Measurements from ENCODE around the gene OLA1.

Gene OLA1

GRCh38 chr2:174027956-174028355, 220.4 kb downstream of the OLA1 start:
- no peaks in the 10 kb centered on the region for H3K27me3 ChIP-seq (ENCODE audit: insufficient read depth, poor library complexity, severe bottlenecking)
- peak in 1 of 2 experiments; percentile 45 for DNase-seq (ENCODE audit: low read depth in 1 of 2, low spot score in 1 of 2)
- TF ChIP-seq, protein P1, sequence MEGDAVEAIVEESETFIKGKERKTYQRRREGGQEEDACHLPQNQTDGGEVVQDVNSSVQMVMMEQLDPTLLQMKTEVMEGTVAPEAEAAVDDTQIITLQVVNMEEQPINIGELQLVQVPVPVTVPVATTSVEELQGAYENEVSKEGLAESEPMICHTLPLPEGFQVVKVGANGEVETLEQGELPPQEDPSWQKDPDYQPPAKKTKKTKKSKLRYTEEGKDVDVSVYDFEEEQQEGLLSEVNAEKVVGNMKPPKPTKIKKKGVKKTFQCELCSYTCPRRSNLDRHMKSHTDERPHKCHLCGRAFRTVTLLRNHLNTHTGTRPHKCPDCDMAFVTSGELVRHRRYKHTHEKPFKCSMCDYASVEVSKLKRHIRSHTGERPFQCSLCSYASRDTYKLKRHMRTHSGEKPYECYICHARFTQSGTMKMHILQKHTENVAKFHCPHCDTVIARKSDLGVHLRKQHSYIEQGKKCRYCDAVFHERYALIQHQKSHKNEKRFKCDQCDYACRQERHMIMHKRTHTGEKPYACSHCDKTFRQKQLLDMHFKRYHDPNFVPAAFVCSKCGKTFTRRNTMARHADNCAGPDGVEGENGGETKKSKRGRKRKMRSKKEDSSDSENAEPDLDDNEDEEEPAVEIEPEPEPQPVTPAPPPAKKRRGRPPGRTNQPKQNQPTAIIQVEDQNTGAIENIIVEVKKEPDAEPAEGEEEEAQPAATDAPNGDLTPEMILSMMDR (IDR thresholded peaks at IDR 0.05; ENCODE audit: insufficient read depth, low read length) = no peak
- TF ChIP-seq SPI1 (IDR thresholded peaks at IDR 0.05; ENCODE audit: borderline replicate concordance, low read depth) = no peak
- no peak for TF ChIP-seq POLR2AphosphoS5 (IDR thresholded peaks at IDR 0.05; ENCODE audit: low read depth)
- TF ChIP-seq GABPA (IDR thresholded peaks at IDR 0.05; ENCODE audit: low read depth) = no peak
- TF ChIP-seq, protein P2, sequence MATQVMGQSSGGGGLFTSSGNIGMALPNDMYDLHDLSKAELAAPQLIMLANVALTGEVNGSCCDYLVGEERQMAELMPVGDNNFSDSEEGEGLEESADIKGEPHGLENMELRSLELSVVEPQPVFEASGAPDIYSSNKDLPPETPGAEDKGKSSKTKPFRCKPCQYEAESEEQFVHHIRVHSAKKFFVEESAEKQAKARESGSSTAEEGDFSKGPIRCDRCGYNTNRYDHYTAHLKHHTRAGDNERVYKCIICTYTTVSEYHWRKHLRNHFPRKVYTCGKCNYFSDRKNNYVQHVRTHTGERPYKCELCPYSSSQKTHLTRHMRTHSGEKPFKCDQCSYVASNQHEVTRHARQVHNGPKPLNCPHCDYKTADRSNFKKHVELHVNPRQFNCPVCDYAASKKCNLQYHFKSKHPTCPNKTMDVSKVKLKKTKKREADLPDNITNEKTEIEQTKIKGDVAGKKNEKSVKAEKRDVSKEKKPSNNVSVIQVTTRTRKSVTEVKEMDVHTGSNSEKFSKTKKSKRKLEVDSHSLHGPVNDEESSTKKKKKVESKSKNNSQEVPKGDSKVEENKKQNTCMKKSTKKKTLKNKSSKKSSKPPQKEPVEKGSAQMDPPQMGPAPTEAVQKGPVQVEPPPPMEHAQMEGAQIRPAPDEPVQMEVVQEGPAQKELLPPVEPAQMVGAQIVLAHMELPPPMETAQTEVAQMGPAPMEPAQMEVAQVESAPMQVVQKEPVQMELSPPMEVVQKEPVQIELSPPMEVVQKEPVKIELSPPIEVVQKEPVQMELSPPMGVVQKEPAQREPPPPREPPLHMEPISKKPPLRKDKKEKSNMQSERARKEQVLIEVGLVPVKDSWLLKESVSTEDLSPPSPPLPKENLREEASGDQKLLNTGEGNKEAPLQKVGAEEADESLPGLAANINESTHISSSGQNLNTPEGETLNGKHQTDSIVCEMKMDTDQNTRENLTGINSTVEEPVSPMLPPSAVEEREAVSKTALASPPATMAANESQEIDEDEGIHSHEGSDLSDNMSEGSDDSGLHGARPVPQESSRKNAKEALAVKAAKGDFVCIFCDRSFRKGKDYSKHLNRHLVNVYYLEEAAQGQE (IDR thresholded peaks at IDR 0.05; ENCODE audit: insufficient replicate concordance, low read depth) = no peak
- no peak overlapping the region for H3K4me3 ChIP-seq (replicated peaks; ENCODE audit: insufficient read depth, low read length)
- H3K27ac ChIP-seq (replicated peaks) = no peak overlapping the region

GRCh38 chr2:174026122-174026845, 222.0 kb downstream of the OLA1 start:
- H3K27ac ChIP-seq (replicated peaks) = no peak overlapping the region
- TF ChIP-seq, protein P1 (IDR thresholded peaks at IDR 0.05; ENCODE audit: insufficient read depth, low read length) = no peak
- TF ChIP-seq, protein P2 (IDR thresholded peaks at IDR 0.05; ENCODE audit: insufficient replicate concordance, low read depth) = no peak
- no peak for TF ChIP-seq SPI1 (IDR thresholded peaks at IDR 0.05; ENCODE audit: borderline replicate concordance, low read depth)
- TF ChIP-seq GABPA (IDR thresholded peaks at IDR 0.05; ENCODE audit: low read depth) = no peak
- no peak for TF ChIP-seq POLR2AphosphoS5 (IDR thresholded peaks at IDR 0.05; ENCODE audit: low read depth)
- no peak for DNase-seq (ENCODE audit: low read depth in 1 of 2, low spot score in 1 of 2)
- H3K27me3 ChIP-seq (ENCODE audit: insufficient read depth, poor library complexity, severe bottlenecking) = no peaks in the 10 kb centered on the region
- H3K4me3 ChIP-seq (replicated peaks; ENCODE audit: insufficient read depth, low read length) = no peak overlapping the region

DNA sequence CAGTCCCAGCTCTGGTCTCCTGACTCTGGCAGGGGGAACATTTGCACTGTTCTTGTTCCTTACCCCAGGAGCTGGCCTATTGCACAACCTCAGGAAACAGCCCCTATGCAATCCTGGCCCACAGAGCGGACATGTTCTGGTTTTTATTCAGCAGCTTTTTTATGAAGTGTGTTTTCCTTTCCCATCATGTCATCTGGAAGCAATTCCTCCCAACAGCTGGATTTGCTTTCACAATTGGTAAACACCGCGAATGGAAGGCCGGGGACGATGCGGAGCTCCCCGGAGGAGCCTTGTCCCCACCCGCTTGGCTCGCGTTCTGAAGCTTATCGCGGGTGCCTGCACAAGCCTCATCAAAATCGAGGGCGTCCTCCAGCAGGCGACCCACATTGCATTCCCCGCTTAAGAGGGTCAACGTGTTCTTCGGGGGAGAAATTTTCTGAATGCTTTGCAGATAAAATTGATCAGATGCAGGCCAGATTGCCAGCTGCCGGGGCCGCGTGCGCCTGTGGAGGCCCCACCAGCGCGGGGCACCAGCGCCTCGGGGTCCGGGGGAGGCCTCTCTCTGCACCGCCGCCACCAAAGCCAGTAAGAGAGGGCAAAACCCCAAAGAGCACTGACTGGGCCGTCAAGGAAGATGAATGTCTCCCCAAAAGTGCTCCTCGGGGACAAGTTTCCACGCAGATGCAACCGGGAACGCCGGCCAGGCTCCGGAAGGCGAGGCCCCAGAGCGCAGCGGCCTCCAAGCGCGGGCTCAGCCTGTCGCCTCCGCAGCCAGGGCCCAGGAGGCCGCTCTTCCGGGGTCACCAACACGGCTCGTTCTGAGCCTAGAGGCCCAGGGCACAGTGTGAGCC, 222.8 kb downstream of the OLA1 start:
- Histone ChIP-seq H3K27me3 (ENCODE audit: insufficient read depth, poor library complexity, severe bottlenecking) (no peaks in the 10 kb centered on the region), H3K27ac (replicated peaks) (peak overlapping the region; percentile 36; the same call in 1 of the 2 replicates), H3K4me3 (replicated peaks; ENCODE audit: insufficient read depth, low read length) (no peak overlapping the region)
- DNase-seq (ENCODE audit: low read depth in 1 of 2, low spot score in 1 of 2) = peak; percentile 67 to 84
- TF ChIP-seq, protein P2 (IDR thresholded peaks at IDR 0.05; ENCODE audit: insufficient replicate concordance, low read depth) = no peak
- TF ChIP-seq, protein P1 (IDR thresholded peaks at IDR 0.05; ENCODE audit: insufficient read depth, low read length) = no peak
- TF ChIP-seq POLR2AphosphoS5 (IDR thresholded peaks at IDR 0.05; ENCODE audit: low read depth) = 0 out of 2 replicates have a peak, but pooled peaks have one; percentile 22
- no peak for TF ChIP-seq GABPA (IDR thresholded peaks at IDR 0.05; ENCODE audit: low read depth)
- no peak for TF ChIP-seq SPI1 (IDR thresholded peaks at IDR 0.05; ENCODE audit: borderline replicate concordance, low read depth)
